SK-N-SH (cell line): ENCODE data around the gene CHD5.

Experiments used
- CTCF ChIP-seq: fragments of 200-600 bp; sonication (generic); IDR thresholded peaks from 2 replicates; pipeline ENCODE4 v1.6.1; 2017; ENCODE audit warnings: antibody characterized with exemption, mild to moderate bottlenecking, moderate library complexity
- EP300 ChIP-seq, 2 experiments: IDR thresholded peaks; 2 replicates each; pipeline versions ENCODE4 v1.4.0 to v1.6.1; 2012; ENCODE audit warnings: borderline replicate concordance in 1 of 2, low read depth in 1 of 2, low read length in 1 of 2
- EZH2phosphoT487 ChIP-seq: fragments of 200-600 bp; sonication (generic); IDR thresholded peaks from 2 replicates; pipeline ENCODE4 v1.6.1; 2017; ENCODE audit warnings: low read depth, mixed run types, mild to moderate bottlenecking, antibody characterized with exemption, moderate library complexity, borderline replicate concordance
- GABPA ChIP-seq: IDR thresholded peaks from 2 replicates; pipeline ENCODE4 v1.4.0; 2012; ENCODE audit warnings: low read depth, mild to moderate bottlenecking
- MAX ChIP-seq: IDR thresholded peaks from 2 replicates; pipeline ENCODE4 v1.4.0; 2012; ENCODE audit warnings: low read depth
- NRF1 ChIP-seq: IDR thresholded peaks from 2 replicates; pipeline ENCODE4 v1.6.1; 2012; ENCODE audit warnings: low read depth, mild to moderate bottlenecking, low read length
- POLR2AphosphoS5 ChIP-seq: IDR thresholded peaks from 2 replicates; pipeline ENCODE4 v1.6.1; 2012; ENCODE audit warnings: low read depth, low read length
- RAD21 ChIP-seq: IDR thresholded peaks from 2 replicates; pipeline ENCODE4 v1.6.1; 2012; ENCODE audit warnings: mild to moderate bottlenecking, low read length
- RCOR1 ChIP-seq: fragments of 150-350 bp; IDR thresholded peaks from 2 replicates; pipeline ENCODE4 v1.6.1; 2017; ENCODE audit warnings: antibody characterized with exemption, low read length
- RFX5 ChIP-seq: IDR thresholded peaks from 2 replicates; pipeline ENCODE4 v1.6.1; 2012; ENCODE audit warnings: mild to moderate bottlenecking, improper control_type of control experiment, low read length
- TAF1 ChIP-seq: IDR thresholded peaks from 2 replicates; pipeline ENCODE4 v1.6.1; 2012; ENCODE audit warnings: low read depth, mild to moderate bottlenecking, low read length, moderate library complexity, borderline replicate concordance
- TCF12 ChIP-seq: IDR thresholded peaks from 2 replicates; pipeline ENCODE4 v1.4.0; 2012
- USF2 ChIP-seq: fragments of 150-350 bp; IDR thresholded peaks from 2 replicates; pipeline ENCODE4 v1.6.1; 2017; ENCODE audit warnings: antibody characterized with exemption, low read length, low read depth, borderline replicate concordance
- YY1 ChIP-seq: IDR thresholded peaks from 2 replicates; pipeline ENCODE4 v1.4.0; 2012; ENCODE audit warnings: low read depth, mild to moderate bottlenecking

- no peak for TF ChIP-seq CTCF
- no peak for TF ChIP-seq POLR2AphosphoS5
- no peak for TF ChIP-seq MAX
- no peak for TF ChIP-seq GABPA
- TF ChIP-seq RFX5 = no peak
- no peak for TF ChIP-seq TAF1
- no peak for TF ChIP-seq YY1
- TF ChIP-seq NRF1 = no peak
- TF ChIP-seq EZH2phosphoT487 = no peak
- TF ChIP-seq EP300 (IDR thresholded peaks at IDR 0.05; ENCODE audit: borderline replicate concordance in 1 of 2, low read depth in 1 of 2, low read length in 1 of 2) = no peak
- no peak for TF ChIP-seq USF2
- TF ChIP-seq TCF12 = no peak
- TF ChIP-seq RAD21 = no peak
- no peak for TF ChIP-seq RCOR1
Measured at GRCh38 chr1:6077919-6078318, 102.2 kb downstream of the CHD5 start.
